Muscle of arm (tissue), 12 donors: ENCODE results near the gene EPC2. TPM values are rescaled to one million over a fixed set of nuclear protein-coding genes. Genes with fewer than 3 reads are reported as not detected.
"Not testable (repeated sequence)": the region's sequence is repeated elsewhere in the genome, so short reads cannot be mapped to it uniquely, and the experiment has no call there.

Experiments
- DNase-seq: peaks from one replicate; pipeline ENCODE4 v3.0.0-alpha.2; 2013
- polyA plus RNA-seq, 12 donors: library from polyadenylated mRNA; unstranded; fragments of 120-200 nt; gene quantifications; one replicate each; pipeline ENCODE4 v1.2.1, GENCODE V29; 2013; ENCODE audit not compliant: insufficient read length in 12 of 12

The EPC2 gene
- polyA plus RNA-seq, 12 donors = 26.3 to 47.8 (median 29.9) TPM; not detected in 1

GRCh38 chr2:148720501-148721001 is 76.0 kb downstream of the EPC2 start:
- peak; percentile 76 for DNase-seq

GRCh38 chr2:148721520-148721931 is 77.0 kb downstream of the EPC2 start:
- DNase-seq = peak; percentile 8

GRCh38 chr2:148721991-148722777 is 77.6 kb downstream of the EPC2 start:
- no peak for DNase-seq

- DNase-seq = no peak
Observed at GRCh38 chr2:148725564-148725963, 81.0 kb downstream of the EPC2 start.

GRCh38 chr2:148726228-148726627 is 81.7 kb downstream of the EPC2 start:
- DNase-seq = no peak

GRCh38 chr2:148730085-148730484 is 85.5 kb downstream of the EPC2 start:
- DNase-seq = no peak

- DNase-seq = no peak
Observed at GRCh38 chr2:148737742-148738141, 93.2 kb downstream of the EPC2 start.

- no peak for DNase-seq
Observed at GRCh38 chr2:148739454-148740105, 95.0 kb downstream of the EPC2 start.

GRCh38 chr2:148742373-148742772 is 97.8 kb downstream of the EPC2 start:
- no peak for DNase-seq

- no peak for DNase-seq
Observed at GRCh38 chr2:148745151-148745851, 100.8 kb downstream of the EPC2 start.

GRCh38 chr2:148746973-148747372 is 102.4 kb downstream of the EPC2 start:
- DNase-seq = no peak

- DNase-seq = no peak
Observed at GRCh38 chr2:148751907-148752306, 107.4 kb downstream of the EPC2 start.

- no peak for DNase-seq
Observed at GRCh38 chr2:148752977-148753376, 108.4 kb downstream of the EPC2 start.

GRCh38 chr2:148754864-148755263 is 110.3 kb downstream of the EPC2 start:
- no peak for DNase-seq

- no peak for DNase-seq
Observed at GRCh38 chr2:148756292-148756975, 111.9 kb downstream of the EPC2 start.

GRCh38 chr2:148764815-148765214 is 120.3 kb downstream of the EPC2 start:
- DNase-seq = no peak

- DNase-seq = no peak
Observed at GRCh38 chr2:148770047-148770446, 125.5 kb downstream of the EPC2 start.

GRCh38 chr2:148781544-148781943 is 137.0 kb downstream of the EPC2 start:
- DNase-seq = no peak

- DNase-seq = no peak
Observed at GRCh38 chr2:148789059-148789458, 144.5 kb downstream of the EPC2 start.

GRCh38 chr2:148790172-148790571 is 145.6 kb downstream of the EPC2 start:
- DNase-seq = not testable (repeated sequence)

- no peak for DNase-seq
Observed at GRCh38 chr2:148794558-148794957, 150.0 kb downstream of the EPC2 start.
